Neural cell (in vitro differentiated cells): ENCODE measurements around the gene NDUFB11. TPM values are rescaled to one million over a fixed set of nuclear protein-coding genes. Genes with fewer than 3 reads are reported as not detected.
A peak's percentile ranks its signal among the peaks of the same experiment; 100 is the strongest.

Source experiments
- H2AFZ ChIP-seq: fragments of 200-600, 300-800 bp; sonication (generic), shearing (Covaris generic); 2 replicates; pipeline ENCODE4 v1.6.0; 2014; ENCODE audit warnings: low read depth, mild to moderate bottlenecking, antibody characterized with exemption, low read length, moderate library complexity
- H3F3A ChIP-seq: fragments of 200-600 bp; shearing (Covaris generic); 2 replicates; pipeline ENCODE4 v1.6.1; 2016; ENCODE audit warnings: mild to moderate bottlenecking, moderate library complexity, mixed read lengths, antibody characterized with exemption, low read length; ENCODE audit not compliant: insufficient read depth, poor library complexity, severe bottlenecking
- H3K27ac ChIP-seq: fragments of 200-600, 300-800 bp; sonication (generic), shearing (Covaris generic); 2 replicates; pipeline ENCODE4 v1.5.1; 2014; ENCODE audit warnings: mild to moderate bottlenecking, low read length, moderate library complexity
- H3K27me3 ChIP-seq: fragments of 300-800, 200-600 bp; sonication (generic), shearing (Covaris generic); 2 replicates; pipeline ENCODE4 v1.6.0; 2014; ENCODE audit warnings: mild to moderate bottlenecking, low read depth, low read length, moderate library complexity; ENCODE audit not compliant: insufficient read depth
- H3K36me3 ChIP-seq: fragments of 300-800, 200-600 bp; sonication (generic), shearing (Covaris generic); 2 replicates; pipeline ENCODE4 v1.5.1; 2014; ENCODE audit warnings: mild to moderate bottlenecking, antibody characterized with exemption, low read length, moderate library complexity; ENCODE audit not compliant: insufficient read depth
- H3K4me2 ChIP-seq: fragments of 300-800, 200-600 bp; sonication (generic), shearing (Covaris generic); 2 replicates; pipeline ENCODE4 v1.6.0; 2014; ENCODE audit warnings: mild to moderate bottlenecking, low read length
- H3K4me3 ChIP-seq: fragments of 300-800, 200-600 bp; sonication (generic), shearing (Covaris generic); 2 replicates; pipeline ENCODE4 v1.5.1; 2014; ENCODE audit warnings: mild to moderate bottlenecking, low read length, moderate library complexity
- H3K79me2 ChIP-seq: fragments of 200-600 bp; shearing (Covaris generic); replicated peaks from 2 replicates; pipeline ENCODE4 v1.6.0; 2014; ENCODE audit warnings: mild to moderate bottlenecking, low read length, moderate library complexity; ENCODE audit not compliant: insufficient read depth
- H3K9ac ChIP-seq: fragments of 300-800, 200-600 bp; sonication (generic), shearing (Covaris generic); 2 replicates; pipeline ENCODE4 v1.6.1; 2016; ENCODE audit warnings: mild to moderate bottlenecking, low read length, mixed read lengths
- H3K9me2 ChIP-seq: fragments of 200-600 bp; shearing (Covaris generic); 2 replicates; pipeline ENCODE4 v1.6.1; 2016; ENCODE audit warnings: mild to moderate bottlenecking, low read length, mixed read lengths; ENCODE audit not compliant: insufficient read depth
- H3K9me3 ChIP-seq: fragments of 200-600, 300-800 bp; sonication (generic), shearing (Covaris generic); 2 replicates; pipeline ENCODE4 v1.6.1; 2016; ENCODE audit warnings: mild to moderate bottlenecking, mixed run types, low read length, moderate library complexity, mixed read lengths
- H4K20me1 ChIP-seq: fragments of 200-600 bp; shearing (Covaris generic); 2 replicates; pipeline ENCODE4 v1.6.1; 2016; ENCODE audit warnings: mild to moderate bottlenecking, mixed run types; ENCODE audit not compliant: insufficient read depth
- CTCF ChIP-seq: fragments of 450-650 bp; IDR thresholded peaks from 2 replicates; pipeline ENCODE4 v1.5.1; 2014; ENCODE audit warnings: antibody characterized with exemption, mild to moderate bottlenecking, moderate library complexity; ENCODE audit not compliant: poor library complexity, severe bottlenecking
- EP300 ChIP-seq: fragments of 450-650 bp; conservative IDR thresholded peaks from 2 replicates; pipeline ENCODE4 v1.6.1; 2014; ENCODE audit warnings: antibody characterized with exemption, mild to moderate bottlenecking, moderate library complexity; ENCODE audit not compliant: poor library complexity, severe bottlenecking
- EZH2 ChIP-seq: fragments of 200-600, 300-800 bp; shearing (Covaris generic), sonication (generic); IDR thresholded peaks from 2 replicates; pipeline ENCODE4 v1.6.1; 2014; ENCODE audit warnings: antibody characterized with exemption, low read length, borderline replicate concordance, mild to moderate bottlenecking; ENCODE audit not compliant: insufficient read depth, poor library complexity, severe bottlenecking
- MXI1 ChIP-seq: fragments of 450-650 bp; conservative IDR thresholded peaks from 2 replicates; pipeline ENCODE4 v1.6.1; 2014; ENCODE audit warnings: antibody characterized with exemption, mild to moderate bottlenecking; ENCODE audit not compliant: poor library complexity, severe bottlenecking
- POLR2AphosphoS5 ChIP-seq: IDR thresholded peaks from 2 replicates; pipeline ENCODE4 v1.6.1; 2012
- RAD21 ChIP-seq: fragments of 450-650 bp; conservative IDR thresholded peaks from 2 replicates; pipeline ENCODE4 v1.6.1; 2014; ENCODE audit warnings: antibody characterized with exemption, mild to moderate bottlenecking, moderate library complexity
- REST ChIP-seq: IDR thresholded peaks from 2 replicates; pipeline ENCODE4 v1.6.1; 2012; ENCODE audit warnings: borderline replicate concordance
- SMC3 ChIP-seq: fragments of 450-650 bp; conservative IDR thresholded peaks from 2 replicates; pipeline ENCODE4 v1.6.1; 2014; ENCODE audit warnings: antibody characterized with exemption, mild to moderate bottlenecking, moderate library complexity; ENCODE audit not compliant: poor library complexity
- TAF1 ChIP-seq: IDR thresholded peaks from 2 replicates; pipeline ENCODE4 v1.6.1; 2012; ENCODE audit warnings: low read depth
- polyA plus RNA-seq: library from polyadenylated mRNA; depleted of rRNA; stranded (reverse); fragments of >200 nt; gene quantifications from 2 replicates; pipeline ENCODE4 v1.2.3, GENCODE V29; 2014

The NDUFB11 gene
- polyA plus RNA-seq, 1 donor from 2014 or later, result 184 TPM

- no peaks in the 10 kb centered on the region for H3K9me2 ChIP-seq
- H3K4me3 ChIP-seq, result no peak overlapping the region
- TF ChIP-seq POLR2AphosphoS5, result no peak
- no peak for TF ChIP-seq CTCF
- no peak for TF ChIP-seq RAD21
- TF ChIP-seq TAF1, result no peak
- no peak for TF ChIP-seq MXI1
- TF ChIP-seq EZH2, result no peak
- no peak for TF ChIP-seq EP300
- no peak for TF ChIP-seq REST
- H3K9me3 ChIP-seq, result no peaks in the 10 kb centered on the region
- no peak overlapping the region for H3K27ac ChIP-seq
- no peaks in the 10 kb centered on the region for H3K79me2 ChIP-seq
- no peaks in the 10 kb centered on the region for H3K36me3 ChIP-seq
- no peak overlapping the region for H3K4me2 ChIP-seq
- no peak overlapping the region for H3K9ac ChIP-seq
- H3K27me3 ChIP-seq, result no peaks in the 10 kb centered on the region
- H4K20me1 ChIP-seq, result no peaks in the 10 kb centered on the region
- H3F3A ChIP-seq, result no peaks in the 10 kb centered on the region
- H2AFZ ChIP-seq, result no peak overlapping the region
Observed at GRCh38 chrX:47093860-47094259, 50.6 kb downstream of the NDUFB11 start.

- H3K36me3 ChIP-seq, result no peaks in the 10 kb centered on the region
- H3F3A ChIP-seq, result no peaks in the 10 kb centered on the region
- no peaks in the 10 kb centered on the region for H3K9me3 ChIP-seq
- H3K4me2 ChIP-seq, result no peak overlapping the region
- no peaks in the 10 kb centered on the region for H3K9me2 ChIP-seq
- no peak overlapping the region for H3K27ac ChIP-seq
- no peak overlapping the region for H3K9ac ChIP-seq
- H3K4me3 ChIP-seq, result no peak overlapping the region
- no peaks in the 10 kb centered on the region for H3K27me3 ChIP-seq
- H4K20me1 ChIP-seq, result no peaks in the 10 kb centered on the region
- H2AFZ ChIP-seq, result no peak overlapping the region
- no peaks in the 10 kb centered on the region for H3K79me2 ChIP-seq
- no peak for TF ChIP-seq TAF1
- TF ChIP-seq POLR2AphosphoS5, result no peak
- peak; percentile 65 for TF ChIP-seq CTCF
- TF ChIP-seq RAD21, result peak; percentile 66
- TF ChIP-seq SMC3, result peak; percentile 64
- no peak for TF ChIP-seq MXI1
- no peak for TF ChIP-seq REST
Observed at GRCh38 chrX:47093248-47093647, 51.3 kb downstream of the NDUFB11 start.
